K562 (cell line): Measurements from ENCODE around the gene NDC1. TPM values are rescaled to one million over a fixed set of nuclear protein-coding genes. Genes with fewer than 3 reads are reported as not detected.

ENCODE experiments used
- ATAC-seq: fragments of 200-7000 bp; cut with Tn5 transposase; 3 replicates; pipeline ENCODE4 v1.9.1; 2020; ENCODE audit warnings: moderate library complexity
- BruUV-seq: library from RNA; stranded (reverse); fragments of 400-500 nt; replicated peaks from 2 replicates; lab custom pipeline; 2021; lab: Mats Ljungman, UMichigan
- CTCF ChIA-PET: fragments of 300-600 bp; formaldehyde crosslinking; extraction: SDS; loops from one replicate; lab custom pipeline; 2021; ENCODE audit warnings: low intra/inter-chr PET ratio; lab: Yijun Ruan, JAX
- POLR2A ChIA-PET: fragments of 300-600, 350-650 bp; sonication (Branson Sonifier 250); formaldehyde crosslinking; extraction: SDS; loops from one replicate; lab custom pipeline; 2021; ENCODE audit warnings: antibody characterized with exemption, inconsistent platforms; lab: Yijun Ruan, JAX
- DNase-seq, 4 experiments: peaks; one replicate each; pipeline versions ENCODE4 v3.0.0 to v3.0.0-alpha.2; 2011 to 2018; ENCODE audit warnings: low spot score in 3 of 4, mixed read lengths in 3 of 4; ENCODE audit errors: extremely low read depth in 1 of 4
- FAIRE-seq: peaks from 2 replicates; lab custom pipeline; 2011; peaks lifted over from hg19 to GRCh38; lab: Jason Lieb, UNC
- H2AFZ ChIP-seq: 2 replicates; pipeline ENCODE4 v1.6.0; 2011; ENCODE audit warnings: low read depth, low read length, control low read depth, inconsistent platforms
- H3K27ac ChIP-seq: fragments of 200-600 bp; 3 replicates; pipeline ENCODE4 v1.8.0; 2011; ENCODE audit warnings: low read depth, mild to moderate bottlenecking, control low read depth, inconsistent platforms, low read length, moderate library complexity, mixed read lengths; ENCODE audit errors: extremely low read depth
- H3K27me3 ChIP-seq, 2 experiments: fragments of 300-600 bp in 1 of 2; 2 replicates in 1 of 2; 3 replicates in 1 of 2; pipeline versions ENCODE4 v1.6.0 to v1.8.0; 2011; ENCODE audit warnings: inconsistent platforms in 2 of 2, low read length in 2 of 2, mild to moderate bottlenecking in 1 of 2, mixed read lengths in 1 of 2, moderate library complexity in 1 of 2; ENCODE audit not compliant: control insufficient read depth in 2 of 2, insufficient read depth in 2 of 2
- H3K36me3 ChIP-seq: fragments of 300-600 bp; 3 replicates; pipeline ENCODE4 v1.8.0; 2011; ENCODE audit warnings: mild to moderate bottlenecking, low read length, inconsistent platforms; ENCODE audit not compliant: control insufficient read depth, insufficient read depth
- H3K4me1 ChIP-seq, 2 experiments: fragments of 200-600 bp in 1 of 2; replicated peaks in 1 of 2; 2 replicates in 1 of 2; 3 replicates in 1 of 2; pipeline versions ENCODE4 v1.5.1 to v1.8.0; 2011; ENCODE audit warnings: inconsistent platforms in 2 of 2, low read length in 2 of 2, mild to moderate bottlenecking in 1 of 2, mixed read lengths in 1 of 2, moderate library complexity in 1 of 2; ENCODE audit not compliant: control insufficient read depth in 2 of 2, insufficient read depth in 2 of 2
- H3K4me2 ChIP-seq: 2 replicates; pipeline ENCODE4 v1.6.1; 2011; ENCODE audit warnings: low read length, control low read depth, inconsistent platforms, mixed read lengths; ENCODE audit not compliant: insufficient read depth
- H3K4me3 ChIP-seq: fragments of 200-600 bp; sonication (generic), shearing (Covaris generic); 2 replicates; pipeline ENCODE4 v1.5.1; 2016; ENCODE audit warnings: control low read depth, inconsistent platforms
- H3K79me2 ChIP-seq: fragments of 200-600 bp; 3 replicates; pipeline ENCODE4 v1.8.0; 2011; ENCODE audit warnings: low read length, inconsistent platforms; ENCODE audit not compliant: control insufficient read depth, insufficient read depth
- H3K9ac ChIP-seq, 2 experiments: 2 replicates each; pipeline versions ENCODE4 v1.6.0 to v1.6.1; 2011; ENCODE audit warnings: low read depth in 2 of 2, low read length in 2 of 2, control low read depth in 1 of 2, inconsistent platforms in 1 of 2, mild to moderate bottlenecking in 1 of 2, mixed read lengths in 1 of 2; ENCODE audit not compliant: insufficient read depth in 1 of 2
- H3K9me1 ChIP-seq: one replicate; pipeline ENCODE4 v1.6.0; 2011; ENCODE audit warnings: inconsistent platforms, mild to moderate bottlenecking, low read length, moderate library complexity; ENCODE audit not compliant: control insufficient read depth, insufficient read depth
- H3K9me3 ChIP-seq: replicated peaks from 2 replicates; pipeline ENCODE4 v1.5.1; 2011; ENCODE audit warnings: low read depth, low read length, inconsistent platforms; ENCODE audit not compliant: control insufficient read depth, insufficient read depth
- H4K20me1 ChIP-seq: replicated peaks from 2 replicates; pipeline ENCODE4 v1.6.1; 2011; ENCODE audit warnings: low read length, inconsistent platforms, mixed read lengths; ENCODE audit not compliant: control insufficient read depth, insufficient read depth
- ASH1L ChIP-seq: fragments of 450-650 bp; IDR thresholded peaks from 2 replicates; pipeline ENCODE4 v1.6.1; 2018; ENCODE audit warnings: borderline replicate concordance, mild to moderate bottlenecking, low read depth; ENCODE audit not compliant: partially characterized antibody
- EP400 ChIP-seq: fragments of 450-650 bp; IDR thresholded peaks from 2 replicates; pipeline ENCODE4 v1.6.1; 2017; ENCODE audit warnings: antibody characterized with exemption, mild to moderate bottlenecking, moderate library complexity
- ESRRA ChIP-seq: fragments of 450-650 bp; IDR thresholded peaks from 2 replicates; pipeline ENCODE4 v1.6.1; 2014; ENCODE audit warnings: low read depth, mild to moderate bottlenecking, moderate library complexity, borderline replicate concordance
- ETS1 ChIP-seq: conservative IDR thresholded peaks from 2 replicates; pipeline ENCODE4 v1.6.1; 2011; ENCODE audit warnings: low read depth, mild to moderate bottlenecking, low read length; ENCODE audit not compliant: control insufficient read depth
- LEF1 ChIP-seq: fragments of 450-650 bp; IDR thresholded peaks from 2 replicates; pipeline ENCODE4 v1.6.1; 2016; ENCODE audit warnings: mild to moderate bottlenecking
- MEIS2 ChIP-seq: fragments of 450-650 bp; IDR thresholded peaks from 2 replicates; pipeline ENCODE4 v1.6.1; 2014; ENCODE audit warnings: mild to moderate bottlenecking; ENCODE audit not compliant: partially characterized antibody
- NFE2 ChIP-seq: IDR thresholded peaks from 2 replicates; pipeline ENCODE4 v1.6.1; 2014; ENCODE audit warnings: antibody characterized with exemption, low read depth
- RFX5 ChIP-seq: IDR thresholded peaks from 2 replicates; pipeline ENCODE4 v1.6.1; 2011; ENCODE audit warnings: low read depth, mild to moderate bottlenecking, improper control_type of control experiment, low read length
- SMAD1 ChIP-seq: fragments of 150-350 bp; IDR thresholded peaks from 2 replicates; pipeline ENCODE4 v1.6.1; 2014; ENCODE audit warnings: low read length, low read depth; ENCODE audit not compliant: partially characterized antibody
- TCF3 ChIP-seq: sonication (generic); formaldehyde crosslinking; IDR thresholded peaks from 2 replicates; pipeline ENCODE4 v1.4.0; 2020; ENCODE audit warnings: mild to moderate bottlenecking, missing genetic modification reagents
- THAP12 ChIP-seq: fragments of 250-450 bp; sonication (Bioruptor Pico); IDR thresholded peaks from 2 replicates; pipeline ENCODE4 v1.9.0; 2021; ENCODE audit warnings: mild to moderate bottlenecking, inconsistent platforms
- ZC3H8 ChIP-seq: fragments of 450-650 bp; IDR thresholded peaks from 2 replicates; pipeline ENCODE4 v1.6.1; 2017
- WGBS: fragments of 100-300 bp; shearing (Covaris generic); methylation state at CpG from one replicate; pipeline ENCODE4 v1.1.6; 2016; ENCODE audit warnings: low coverage, mixed read lengths; ENCODE audit not compliant: insufficient coverage; ENCODE audit errors: missing lambda C conversion rate; 5-methylcytosine and 5-hydroxymethylcytosine counted together
- in situ Hi-C: fragments of 300-500 bp; cut with MboI; formaldehyde crosslinking; loops from 4 replicates; pipeline ENCODE4 v1.15.0; 2018; ENCODE audit warnings: inconsistent platforms, mixed read lengths
- intact Hi-C: fragments of 100-400 bp; cut with micrococcal nuclease; formaldehyde crosslinking; loops from 2 replicates; pipeline ENCODE4 v1.14.2; 2022
- polyA plus RNA-seq, 8 experiments: library from polyadenylated mRNA; depleted of rRNA in 4 of 8; stranded (reverse) in 5 of 8; unstranded in 3 of 8; fragments of >200 nt; fragmentation: Nextera tagmentation in 2 of 8; fragmentation: Illumina TruSeq in 1 of 8; extraction: Ambion mirVana in 2 of 8; extraction: Trizol in 1 of 8; gene quantifications; 2 replicates each; pipeline versions ENCODE4 v1.2.1 to v1.2.3, GENCODE V29; 2011 to 2014; ENCODE audit warnings: inconsistent platforms in 1 of 8, missing spikeins in 1 of 8
- total RNA-seq, 7 experiments: library from RNA; depleted of rRNA in 6 of 7; stranded (reverse); fragments of >200 nt in 6 of 7; fragmentation: Illumina TruSeq in 2 of 7; extraction: Trizol in 2 of 7; gene quantifications; 2 replicates each; pipeline versions ENCODE4 v1.2.1 to v1.2.3, GENCODE V29; 2011 to 2021; ENCODE audit warnings: low replicate concordance in 1 of 7

Gene NDC1
- total and polyA plus RNA-seq, 9 of the 15 experiments (the other 6 are each of a cell fraction or from before 2014, with no cell fraction given) = 26.9 to 102 (median 64.5) TPM

GRCh38 chr1:53810007-53810406 is 28.1 kb downstream of the NDC1 start:
- no TSS peak for BruUV-seq
- CTCF ChIA-PET = no interaction called here
- H3K9me1 ChIP-seq = no peaks in the 10 kb centered on the region
- in situ Hi-C loops = no loop called here
- intact Hi-C loops = no loop called here
- H3K4me2 ChIP-seq = no peak overlapping the region
- no peak overlapping the region for H3K9ac ChIP-seq
- H3K4me1 ChIP-seq = peaks cover 7 to 9% of the 10 kb centered on the region in 2 experiments; a peak in 2 of 5 replicates
- H3K4me3 ChIP-seq = no peak overlapping the region
- POLR2A ChIA-PET = interaction anchor here (1.6 to 2.3 kb wide), 2 partner anchors 11 to 31 kb away, joined by 3 to 9 read pairs; no protein-coding TSS in a partner anchor
- no peak overlapping the region for H3K27ac ChIP-seq
- 91% methylated on average over 5 of the region's 5 CpGs for WGBS
- H3K27me3 ChIP-seq = no peaks in the 10 kb centered on the region
- H3K9me3 ChIP-seq = no peaks in the 10 kb centered on the region
- H2AFZ ChIP-seq = no peak overlapping the region
- no peaks in the 10 kb centered on the region for H4K20me1 ChIP-seq
- DNase-seq (no peak), FAIRE-seq (no peak), ATAC-seq (no peak)
- H3K79me2 ChIP-seq = peaks cover 28% of the 10 kb centered on the region
- H3K36me3 ChIP-seq = peaks cover 90% of the 10 kb centered on the region
- TF ChIP-seq THAP12 (CRISPR knock-in tag) = no peak
- TF ChIP-seq ZC3H8 = no peak
- no peak for TF ChIP-seq SMAD1
- no peak for TF ChIP-seq ESRRA
- no peak for TF ChIP-seq NFE2
- TF ChIP-seq EP400 = no peak
- no peak for TF ChIP-seq ASH1L
- no peak for TF ChIP-seq LEF1
- no peak for TF ChIP-seq ETS1
- no peak for TF ChIP-seq MEIS2
- no peak for TF ChIP-seq RFX5
- TF ChIP-seq TCF3 (CRISPR knock-in tag) = no peak
